Activated CD8-positive, alpha-beta memory T cell treated with anti-CD3 and anti-CD28 coated beads for 36 hours (primary cell): ENCODE data around the gene NKX2-2. TPM values are rescaled to one million over a fixed set of nuclear protein-coding genes. Genes with fewer than 3 reads are reported as not detected.

Source experiments
- CTCF ChIA-PET: fragments of 350-600 bp; sonication (Branson Sonifier 250); formaldehyde crosslinking; loops from one replicate; lab custom pipeline; 2021; ENCODE audit warnings: antibody characterized with exemption; lab: Charles Lee
- POLR2A ChIA-PET: fragments of 350-600 bp; sonication (Branson Sonifier 250); formaldehyde crosslinking; loops from one replicate; lab custom pipeline; 2021; ENCODE audit warnings: antibody characterized with exemption; lab: Charles Lee
- total RNA-seq, 2 experiments: library from RNA; stranded (reverse); gene quantifications; one replicate each; pipeline ENCODE4 v1.2.3, GENCODE V29; 2021

The NKX2-2 gene
- total RNA-seq, 2 experiments from 2014 or later = not detected

GRCh38 chr20:21523281-21523868, 9.5 kb upstream of the NKX2-2 start:
- CTCF ChIA-PET = no interaction called here
- POLR2A ChIA-PET = no interaction called here

- ChIA-PET CTCF (no interaction called here), POLR2A (no interaction called here)
These were observed 8.8 kb upstream of the NKX2-2 start for GRCh38 chr20:21522481-21523280.

GRCh38 chr20:21521596-21522480, 8.0 kb upstream of the NKX2-2 start:
- POLR2A ChIA-PET = no interaction called here

GRCh38 chr20:21520702-21521595, 7.1 kb upstream of the NKX2-2 start:
- CTCF ChIA-PET = interaction anchor here (0.9 to 1.2 kb wide), 2 partner anchors 11 to 17 kb away, joined by 3 read pairs; no protein-coding TSS in a partner anchor
- POLR2A ChIA-PET = no interaction called here

More at GRCh38 chr20:21521596-21522480, 8.0 kb upstream of the NKX2-2 start:
- CTCF ChIA-PET = no interaction called here

GRCh38 chr20:21519136-21519584, 5.3 kb upstream of the NKX2-2 start:
- ChIA-PET CTCF (interaction anchor here (1.2 kb wide), 1 partner anchor 13 kb away, joined by 3 read pairs; no protein-coding TSS in a partner anchor), POLR2A (no interaction called here)

GRCh38 chr20:21518292-21518991, 4.6 kb upstream of the NKX2-2 start:
- ChIA-PET CTCF (interaction anchor here (0.8 to 1.6 kb wide), 3 partner anchors 12 to 283 kb away, joined by 3 to 7 read pairs (median 3); no protein-coding TSS in a partner anchor), POLR2A (no interaction called here)

GRCh38 chr20:21517566-21518277, 3.9 kb upstream of the NKX2-2 start:
- ChIA-PET POLR2A (no interaction called here), CTCF (interaction anchor here (0.8 to 1.6 kb wide), 3 partner anchors 12 to 282 kb away, joined by 3 to 7 read pairs (median 3); no protein-coding TSS in a partner anchor)

GRCh38 chr20:21516861-21517565, 3.1 kb upstream of the NKX2-2 start:
- CTCF ChIA-PET = interaction anchor here (1.6 kb wide), 1 partner anchor 11 kb away, joined by 7 read pairs; no protein-coding TSS in a partner anchor
- POLR2A ChIA-PET = no interaction called here

- POLR2A ChIA-PET = no interaction called here
- CTCF ChIA-PET = no interaction called here
These were observed 2.3 kb upstream of the NKX2-2 start for GRCh38 chr20:21516180-21516567.

- POLR2A ChIA-PET = no interaction called here
- CTCF ChIA-PET = no interaction called here
These were observed 1.7 kb upstream of the NKX2-2 start for GRCh38 chr20:21515300-21516179.

GRCh38 chr20:21514553-21515251, 838 bp upstream of the NKX2-2 start:
- POLR2A ChIA-PET = no interaction called here
- CTCF ChIA-PET = no interaction called here

GRCh38 chr20:21513181-21513663, 642 bp downstream of the NKX2-2 start:
- CTCF ChIA-PET = no interaction called here

GRCh38 chr20:21512634-21513180, 1.2 kb downstream of the NKX2-2 start:
- ChIA-PET POLR2A (no interaction called here), CTCF (interaction anchor here (0.5 kb wide), 1 partner anchor 644 kb away, joined by 3 read pairs; no protein-coding TSS in a partner anchor)

More at GRCh38 chr20:21513181-21513663, 642 bp downstream of the NKX2-2 start:
- POLR2A ChIA-PET = no interaction called here

GRCh38 chr20:21511850-21512633, 1.8 kb downstream of the NKX2-2 start:
- ChIA-PET CTCF (interaction anchor here (0.5 kb wide), 1 partner anchor 643 kb away, joined by 3 read pairs; no protein-coding TSS in a partner anchor), POLR2A (no interaction called here)
